Measurements from ENCODE around the gene DNM2.

Gene DNM2

GRCh38 chr19:10718205-10719196 lies 622 bp downstream of the DNM2 start:
- TF ChIP-seq JUND (IDR thresholded peaks at IDR 0.05; ENCODE audit: low read depth), result no peak
- DNase-seq (ENCODE audit: low read depth in 1 of 2, low spot score in 1 of 2), result no peak
- in situ Hi-C loops (cut with HindIII; ENCODE audit: low pct_unique_long_range_greater_than_20kb, low sequenced_read_pairs), result no loop called here

GRCh38 chr19:10719466-10719961 lies 1.6 kb downstream of the DNM2 start:
- in situ Hi-C loops (cut with HindIII; ENCODE audit: low pct_unique_long_range_greater_than_20kb, low sequenced_read_pairs), result no loop called here
- TF ChIP-seq JUND (IDR thresholded peaks at IDR 0.05; ENCODE audit: low read depth), result no peak

GRCh38 chr19:10720607-10721125 lies 2.8 kb downstream of the DNM2 start:
- DNase-seq (ENCODE audit: low read depth in 1 of 2, low spot score in 1 of 2), result no peak
- TF ChIP-seq JUND (IDR thresholded peaks at IDR 0.05; ENCODE audit: low read depth), result no peak
- in situ Hi-C loops (cut with HindIII; ENCODE audit: low pct_unique_long_range_greater_than_20kb, low sequenced_read_pairs), result no loop called here

More at GRCh38 chr19:10719466-10719961, 1.6 kb downstream of the DNM2 start:
- no peak for DNase-seq (ENCODE audit: low read depth in 1 of 2, low spot score in 1 of 2)

- in situ Hi-C loops (cut with HindIII; ENCODE audit: low pct_unique_long_range_greater_than_20kb, low sequenced_read_pairs), result no loop called here
- TF ChIP-seq JUND (IDR thresholded peaks at IDR 0.05; ENCODE audit: low read depth), result no peak
- DNase-seq (ENCODE audit: low read depth in 1 of 2, low spot score in 1 of 2), result no peak
Observed at GRCh38 chr19:10723591-10723990, 5.7 kb downstream of the DNM2 start.

- no peak for TF ChIP-seq JUND (IDR thresholded peaks at IDR 0.05; ENCODE audit: low read depth)
- in situ Hi-C loops (cut with HindIII; ENCODE audit: low pct_unique_long_range_greater_than_20kb, low sequenced_read_pairs), result no loop called here
- DNase-seq (ENCODE audit: low read depth in 1 of 2, low spot score in 1 of 2), result no peak
Observed at GRCh38 chr19:10724573-10725071, 6.7 kb downstream of the DNM2 start.

GRCh38 chr19:10725415-10725814 lies 7.5 kb downstream of the DNM2 start:
- in situ Hi-C loops (cut with HindIII; ENCODE audit: low pct_unique_long_range_greater_than_20kb, low sequenced_read_pairs), result no loop called here

GRCh38 chr19:10726268-10726667 lies 8.4 kb downstream of the DNM2 start:
- TF ChIP-seq JUND (IDR thresholded peaks at IDR 0.05; ENCODE audit: low read depth), result no peak
- in situ Hi-C loops (cut with HindIII; ENCODE audit: low pct_unique_long_range_greater_than_20kb, low sequenced_read_pairs), result no loop called here
- DNase-seq (ENCODE audit: low read depth in 1 of 2, low spot score in 1 of 2), result no peak

More at GRCh38 chr19:10725415-10725814, 7.5 kb downstream of the DNM2 start:
- DNase-seq (ENCODE audit: low read depth in 1 of 2, low spot score in 1 of 2), result no peak
- TF ChIP-seq JUND (IDR thresholded peaks at IDR 0.05; ENCODE audit: low read depth), result no peak

- TF ChIP-seq JUND (IDR thresholded peaks at IDR 0.05; ENCODE audit: low read depth), result no peak
- DNase-seq (ENCODE audit: low read depth in 1 of 2, low spot score in 1 of 2), result no peak
- in situ Hi-C loops (cut with HindIII; ENCODE audit: low pct_unique_long_range_greater_than_20kb, low sequenced_read_pairs), result no loop called here
Observed at GRCh38 chr19:10727685-10728201, 9.9 kb downstream of the DNM2 start.

GRCh38 chr19:10729411-10729810 lies 11.5 kb downstream of the DNM2 start:
- in situ Hi-C loops (cut with HindIII; ENCODE audit: low pct_unique_long_range_greater_than_20kb, low sequenced_read_pairs), result no loop called here
- no peak for TF ChIP-seq JUND (IDR thresholded peaks at IDR 0.05; ENCODE audit: low read depth)
- no peak for DNase-seq (ENCODE audit: low read depth in 1 of 2, low spot score in 1 of 2)

GRCh38 chr19:10730932-10731331 lies 13.1 kb downstream of the DNM2 start:
- in situ Hi-C loops (cut with HindIII; ENCODE audit: low pct_unique_long_range_greater_than_20kb, low sequenced_read_pairs), result no loop called here
- DNase-seq (ENCODE audit: low read depth in 1 of 2, low spot score in 1 of 2), result no peak
- TF ChIP-seq JUND (IDR thresholded peaks at IDR 0.05; ENCODE audit: low read depth), result no peak

- in situ Hi-C loops (cut with HindIII; ENCODE audit: low pct_unique_long_range_greater_than_20kb, low sequenced_read_pairs), result no loop called here
- TF ChIP-seq JUND (IDR thresholded peaks at IDR 0.05; ENCODE audit: low read depth), result no peak
- no peak for DNase-seq (ENCODE audit: low read depth in 1 of 2, low spot score in 1 of 2)
Observed at GRCh38 chr19:10735741-10736140, 17.9 kb downstream of the DNM2 start.

GRCh38 chr19:10736189-10736588 lies 18.3 kb downstream of the DNM2 start:
- no peak for TF ChIP-seq JUND (IDR thresholded peaks at IDR 0.05; ENCODE audit: low read depth)
- no peak for DNase-seq (ENCODE audit: low read depth in 1 of 2, low spot score in 1 of 2)
- in situ Hi-C loops (cut with HindIII; ENCODE audit: low pct_unique_long_range_greater_than_20kb, low sequenced_read_pairs), result no loop called here

All from T47D (cell line).